Frontal cortex (tissue), 1 donor: Measurements from ENCODE around the gene UBXN6. TPM values are rescaled to one million over a fixed set of nuclear protein-coding genes. Genes with fewer than 3 reads are reported as not detected.

Source experiments
- small RNA-seq: library from RNA; depleted of rRNA; stranded (forward); fragments of <200 nt; gene quantifications from one replicate; pipeline ENCODE3, GENCODE V24; 2014
- total RNA-seq: library from RNA; depleted of rRNA; stranded (reverse); fragments of >200 nt; gene quantifications from one replicate; pipeline ENCODE4 v1.2.3, GENCODE V29; 2014

UBXN6 gene
- total RNA-seq, 1 donor from 2014 or later, result 91.3 TPM

Small RNA genes lying within 50 kb of the gene (small RNA-seq; reads per million reads assigned to genes)
- not detected for gene MIR4746

Other genes starting within 250 kb of the UBXN6 start
- not detected for gene EBI3, start 228.3 kb downstream of the UBXN6 start, total RNA-seq
- gene YJU2, start 210.7 kb downstream of the UBXN6 start, total RNA-seq, result 17.9 TPM
- 2.0 TPM for gene SHD, start 178.5 kb downstream of the UBXN6 start, total RNA-seq
- gene TMIGD2, start 155.4 kb downstream of the UBXN6 start, total RNA-seq, result not detected
- 38.7 TPM for gene FSD1, start 153.2 kb downstream of the UBXN6 start, total RNA-seq
- gene STAP2, start 119.0 kb downstream of the UBXN6 start, total RNA-seq, result 0.82 TPM
- gene MPND, start 114.2 kb downstream of the UBXN6 start, total RNA-seq, result 18.8 TPM
- gene SH3GL1, start 57.2 kb downstream of the UBXN6 start, total RNA-seq, result 17.5 TPM
- 11.8 TPM for gene CHAF1A, start 55.2 kb downstream of the UBXN6 start, total RNA-seq
- 44.8 TPM for gene HDGFL2, start 14.5 kb upstream of the UBXN6 start, total RNA-seq
- under 0.01 TPM for gene PLIN4, start 60.7 kb upstream of the UBXN6 start, total RNA-seq
- 0.82 TPM for gene PLIN5, start 77.4 kb upstream of the UBXN6 start, total RNA-seq
- gene LRG1, start 82.2 kb upstream of the UBXN6 start, total RNA-seq, result under 0.01 TPM
- gene SEMA6B, start 101.9 kb upstream of the UBXN6 start, total RNA-seq, result 33.0 TPM
- gene TNFAIP8L1, start 181.7 kb upstream of the UBXN6 start, total RNA-seq, result 4.5 TPM
- gene MYDGF, start 212.5 kb upstream of the UBXN6 start, total RNA-seq, result 33.4 TPM